Fibroblast of skin of right quadriceps (primary cell): ENCODE results near the gene EMD.
"Not testable (repeated sequence)": the region's sequence is repeated elsewhere in the genome, so short reads cannot be mapped to it uniquely, and the experiment has no call there.

ENCODE experiments used
- DNase-seq: peaks from one replicate; pipeline ENCODE4 v3.0.0-alpha.2; 2013

EMD gene

GRCh38 chrX:154397888-154398667, 19.0 kb downstream of the EMD start, which contains the start of gene RPL10:
RPL10 (plus strand) TSS chrX:154398377; CDS start chrX:154398520, 143 bp downstream.
- peak; percentile 97 for DNase-seq

- peak; percentile 80 for DNase-seq
These were observed 19.8 kb downstream of the EMD start for GRCh38 chrX:154398668-154399526.

- DNase-seq: no peak
These were observed 20.7 kb downstream of the EMD start for GRCh38 chrX:154399527-154400368.

GRCh38 chrX:154400369-154400817, 21.3 kb downstream of the EMD start:
- not testable (repeated sequence) for DNase-seq

- DNase-seq: peak; percentile 38
These were observed 22.1 kb downstream of the EMD start for GRCh38 chrX:154401045-154401799.

GRCh38 chrX:154401918-154402621, 23.0 kb downstream of the EMD start:
- DNase-seq: peak; percentile 33

GRCh38 chrX:154402622-154403127, 23.6 kb downstream of the EMD start:
- no peak for DNase-seq

- no peak for DNase-seq
These were observed 24.1 kb downstream of the EMD start for GRCh38 chrX:154403192-154403591.

- no peak for DNase-seq
These were observed 24.8 kb downstream of the EMD start for GRCh38 chrX:154403858-154404257.

- DNase-seq: no peak
These were observed 25.6 kb downstream of the EMD start for GRCh38 chrX:154404625-154405192.

GRCh38 chrX:154408659-154409221, 29.6 kb downstream of the EMD start:
- DNase-seq: no peak

GRCh38 chrX:154409222-154409871, 30.3 kb downstream of the EMD start, which contains the start of gene DNASE1L1:
DNASE1L1 (minus strand) TSS chrX:154409254; CDS start chrX:154405568, 3,686 bp downstream.
- peak; percentile 71 for DNase-seq

- peak; percentile 24 for DNase-seq
These were observed 32.9 kb downstream of the EMD start for GRCh38 chrX:154411981-154412340.

- no peak for DNase-seq
These were observed 33.4 kb downstream of the EMD start for GRCh38 chrX:154412468-154412867.

- no peak for DNase-seq
These were observed 34.0 kb downstream of the EMD start for GRCh38 chrX:154413142-154413541.

GRCh38 chrX:154417157-154417556, 38.1 kb downstream of the EMD start:
- no peak for DNase-seq

- DNase-seq: no peak
These were observed 40.1 kb downstream of the EMD start for GRCh38 chrX:154419189-154419588.

GRCh38 chrX:154419688-154420401, 40.8 kb downstream of the EMD start:
- DNase-seq: no peak

- DNase-seq: no peak
These were observed 41.3 kb downstream of the EMD start for GRCh38 chrX:154420402-154420756.
